GM19023 (cell line): ENCODE measurements around the gene TMEM38B.

ENCODE experiments used
- ATAC-seq: cut with Tn5 transposase; IDR thresholded peaks from one replicate; pipeline ENCODE4 v1.9.1; 2021; ENCODE audit warnings: mild to moderate bottlenecking, moderate library complexity; ENCODE audit not compliant: unreplicated experiment

TMEM38B gene, protein sequence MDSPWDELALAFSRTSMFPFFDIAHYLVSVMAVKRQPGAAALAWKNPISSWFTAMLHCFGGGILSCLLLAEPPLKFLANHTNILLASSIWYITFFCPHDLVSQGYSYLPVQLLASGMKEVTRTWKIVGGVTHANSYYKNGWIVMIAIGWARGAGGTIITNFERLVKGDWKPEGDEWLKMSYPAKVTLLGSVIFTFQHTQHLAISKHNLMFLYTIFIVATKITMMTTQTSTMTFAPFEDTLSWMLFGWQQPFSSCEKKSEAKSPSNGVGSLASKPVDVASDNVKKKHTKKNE

GRCh38 chr9:105694190-105694847, at the start of gene TMEM38B:
TSS of gene TMEM38B (plus strand) at chr9:105694541. CDS start at chr9:105694661, 120 bp downstream.
- peak; percentile 79 for ATAC-seq

GRCh38 chr9:105646879-105647594, 47.3 kb upstream of the TMEM38B start:
- ATAC-seq, result no peak

GRCh38 chr9:105647595-105648349, 46.6 kb upstream of the TMEM38B start:
- ATAC-seq, result no peak

DNA sequence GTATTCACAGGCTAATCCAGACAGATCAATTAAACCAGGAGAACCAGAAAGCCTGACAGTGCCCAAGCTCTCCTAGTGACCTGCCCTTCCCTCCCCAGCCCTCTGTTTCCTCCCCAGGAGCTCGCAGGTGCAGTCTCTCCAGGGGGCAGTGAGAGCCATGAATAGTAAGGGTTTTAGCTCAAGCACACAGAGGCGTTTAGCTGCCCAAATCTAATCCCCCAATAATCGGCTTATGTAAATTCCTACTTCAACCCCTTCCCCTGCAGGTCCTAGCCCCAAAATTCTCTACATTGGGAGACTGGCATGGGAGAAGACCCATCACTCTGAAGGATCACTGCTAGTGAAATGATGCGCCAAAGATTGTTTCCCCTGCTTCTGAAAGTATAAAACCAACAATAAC, 42.5 kb upstream of the TMEM38B start:
- ATAC-seq, result no peak

DNA sequence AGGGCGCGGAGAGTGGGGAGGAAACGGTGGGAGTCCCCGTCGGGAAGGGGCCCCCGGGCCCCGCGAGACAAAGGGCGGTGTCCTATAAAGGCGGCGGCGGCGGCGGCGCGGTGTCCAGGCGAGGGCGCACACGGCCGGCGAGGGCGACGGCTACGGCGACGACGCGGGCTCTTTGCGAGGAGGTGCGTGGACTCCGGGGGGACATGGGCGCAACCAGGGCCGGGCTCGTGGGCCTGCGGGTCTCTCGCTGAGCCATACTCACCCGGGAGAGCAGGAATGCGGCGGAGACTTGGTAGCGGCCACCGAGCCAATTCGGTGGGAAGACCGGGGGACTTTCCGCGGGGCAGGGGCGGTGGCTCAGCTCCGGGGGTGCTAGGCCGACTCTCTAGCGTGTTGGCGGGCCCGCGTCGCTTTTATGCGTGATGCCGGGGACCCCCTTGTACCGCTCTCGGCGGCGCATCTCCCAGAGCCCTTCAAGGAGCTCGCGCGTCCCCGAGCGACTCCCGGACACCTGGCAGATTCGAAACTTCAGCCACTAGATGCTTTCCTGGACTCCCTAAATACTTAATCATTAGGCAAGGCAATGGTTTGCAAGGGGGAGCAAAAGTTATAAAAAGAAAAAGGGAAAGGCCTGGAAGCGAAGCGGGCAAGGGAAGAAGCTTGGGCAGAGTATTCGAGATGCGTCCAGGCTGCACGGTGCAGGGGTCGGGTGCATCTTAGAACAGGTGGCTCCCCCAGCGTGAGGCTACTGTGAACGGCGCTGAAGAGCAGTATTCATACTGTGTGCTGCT, 38.0 kb upstream of the TMEM38B start:
- peak; percentile 81 for ATAC-seq

- ATAC-seq, result no peak
Measured at GRCh38 chr9:105658351-105658750, 36.0 kb upstream of the TMEM38B start.

DNA sequence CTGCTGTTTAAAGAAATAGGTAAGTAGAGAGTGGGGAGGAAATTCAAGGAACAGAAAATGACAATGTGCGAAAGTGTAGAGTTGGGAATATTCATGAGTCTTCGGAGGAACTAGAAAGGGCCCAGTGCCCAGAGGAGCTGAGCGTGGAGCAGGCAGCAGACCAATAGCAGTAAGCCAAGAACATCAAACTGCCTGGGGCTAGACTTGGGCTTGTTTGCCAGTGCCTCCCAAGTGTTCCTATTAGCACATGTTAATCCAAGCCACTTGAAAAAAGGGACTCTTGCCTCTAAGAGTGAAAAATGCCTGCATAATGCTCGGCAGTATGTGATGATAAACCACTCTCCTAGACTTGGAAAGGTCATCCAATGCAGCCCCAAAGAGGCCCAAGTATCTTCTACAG, 33.3 kb upstream of the TMEM38B start:
- ATAC-seq, result no peak

DNA sequence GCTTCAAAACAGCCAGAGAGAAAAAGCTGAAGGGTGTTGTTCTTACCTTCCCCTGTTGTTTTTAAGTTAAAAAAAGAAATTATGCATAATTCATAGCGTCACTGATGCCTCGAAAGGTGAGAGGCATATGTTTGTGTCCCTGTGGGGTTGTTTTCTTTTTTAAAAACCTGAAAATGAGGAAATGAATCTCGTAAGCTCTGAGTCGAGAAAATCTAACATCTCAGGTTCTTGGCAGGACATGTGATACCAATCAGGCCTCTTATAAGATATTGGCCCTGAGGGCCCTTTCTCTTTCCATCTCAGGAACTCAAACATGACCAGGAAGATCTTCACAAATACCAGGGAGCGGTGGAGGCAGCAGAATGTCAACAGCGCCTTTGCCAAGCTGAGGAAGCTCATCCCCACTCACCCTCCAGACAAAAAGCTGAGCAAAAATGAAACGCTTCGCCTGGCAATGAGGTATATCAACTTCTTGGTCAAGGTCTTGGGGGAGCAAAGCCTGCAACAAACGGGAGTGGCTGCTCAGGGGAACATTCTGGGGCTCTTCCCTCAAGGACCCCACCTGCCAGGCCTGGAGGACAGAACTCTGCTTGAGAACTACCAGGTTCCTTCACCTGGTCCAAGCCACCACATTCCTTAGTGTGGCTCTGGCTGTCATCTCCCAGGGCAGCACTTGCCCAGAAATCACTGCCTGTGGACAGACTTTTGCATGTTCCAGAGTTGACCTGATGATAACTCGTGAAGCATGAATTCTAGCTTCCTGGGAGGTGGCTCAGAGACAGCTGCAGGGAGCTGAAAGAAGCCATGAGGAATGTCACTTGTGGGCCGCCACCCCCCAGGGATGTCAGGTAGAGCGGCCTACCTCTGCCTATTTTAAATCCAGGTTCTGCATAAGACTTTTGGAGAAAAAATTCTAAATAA, 31.9 kb upstream of the TMEM38B start, which contains the start of gene TAL2:
TAL2 (plus strand) TSS at position 274 of the 921 bp plus-strand sequence; CDS start at position 314, 40 bp downstream.
- peak; percentile 76 for ATAC-seq

DNA sequence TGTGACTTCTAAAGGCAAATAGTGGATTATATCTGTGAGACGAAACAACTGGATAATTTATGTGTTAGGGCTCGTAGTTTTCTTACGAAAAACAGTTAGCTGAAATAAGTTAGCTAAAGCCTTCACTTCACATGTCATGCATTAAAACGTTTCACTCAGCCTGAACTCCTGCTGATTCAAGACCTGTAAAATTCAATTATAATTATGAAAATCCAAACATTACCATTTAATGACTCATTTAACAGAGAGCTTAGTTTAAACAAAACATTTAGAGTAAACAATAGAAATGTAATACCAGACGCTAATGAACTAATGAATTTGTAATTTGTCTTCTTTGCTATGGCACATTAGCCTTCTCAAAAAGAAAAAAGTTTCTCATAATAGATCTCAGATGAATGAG, 30.4 kb upstream of the TMEM38B start:
- ATAC-seq, result no peak

DNA sequence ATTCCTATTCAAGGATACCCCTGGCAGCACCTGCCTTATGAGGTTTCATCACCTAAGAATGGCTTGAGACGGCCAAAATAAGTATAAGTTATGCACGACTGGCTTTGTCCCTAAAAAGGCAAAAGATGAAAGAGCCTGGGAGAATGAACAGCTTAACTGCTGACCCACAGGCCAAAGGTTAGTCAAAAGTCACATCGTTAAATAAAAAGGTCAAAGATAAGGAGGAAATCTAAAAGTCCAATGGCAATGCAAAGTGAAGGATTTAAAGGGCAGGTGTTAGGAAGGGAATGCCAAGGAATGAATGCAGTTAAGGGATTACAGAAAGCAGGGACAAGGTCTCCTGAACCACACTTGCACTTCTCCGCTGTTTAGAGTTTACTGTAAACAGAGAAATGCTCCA, 26.5 kb upstream of the TMEM38B start:
- ATAC-seq, result no peak

DNA sequence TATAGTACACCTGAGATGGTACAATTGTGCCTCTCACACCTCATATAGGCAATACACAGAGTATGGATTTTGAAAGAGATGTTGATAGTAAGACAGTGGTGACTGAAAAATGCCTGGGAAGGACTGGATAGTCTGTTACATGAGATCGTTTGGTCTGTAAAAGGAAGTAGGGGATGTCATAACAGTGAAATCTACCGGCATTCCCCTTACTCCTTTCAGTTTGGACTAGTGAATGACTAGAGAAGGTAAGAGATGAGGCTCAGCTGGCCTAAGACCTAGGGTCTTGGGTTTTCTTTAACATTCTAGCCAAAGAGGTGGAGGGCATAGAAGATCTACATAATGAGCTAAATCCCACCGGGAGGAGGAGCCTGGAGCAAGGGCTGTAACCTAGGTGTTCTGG, 24.0 kb upstream of the TMEM38B start:
- no peak for ATAC-seq

GRCh38 chr9:105670775-105671174, 23.6 kb upstream of the TMEM38B start:
- ATAC-seq, result no peak

- ATAC-seq, result no peak
Measured at GRCh38 chr9:105672711-105673234, 21.6 kb upstream of the TMEM38B start.

DNA sequence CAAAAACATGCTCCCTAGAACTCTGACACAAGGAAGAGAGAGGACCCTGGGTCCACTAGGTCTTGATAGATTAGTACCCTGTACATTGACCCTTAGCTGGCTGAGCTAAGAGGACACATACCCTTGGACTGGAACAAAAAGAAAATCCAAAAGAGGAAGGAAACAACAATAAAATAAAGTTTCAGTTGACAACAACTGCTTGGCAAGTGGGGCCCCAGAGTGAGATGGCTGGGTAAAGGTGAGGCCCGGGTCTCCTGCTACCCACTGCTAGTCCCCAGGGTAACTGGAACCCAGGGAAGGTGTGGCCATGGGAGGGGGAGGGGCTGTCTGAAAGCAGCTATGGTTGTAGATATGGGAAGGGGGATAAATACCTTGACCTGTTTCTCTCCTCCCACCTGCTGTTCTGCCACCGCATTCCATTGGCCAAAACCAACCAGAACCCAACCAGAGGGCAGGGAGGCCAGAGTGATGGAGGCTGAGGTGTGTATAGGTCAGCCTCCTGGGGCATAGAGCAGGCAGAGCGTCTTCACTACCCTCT, 20.4 kb upstream of the TMEM38B start:
- ATAC-seq, result no peak

DNA sequence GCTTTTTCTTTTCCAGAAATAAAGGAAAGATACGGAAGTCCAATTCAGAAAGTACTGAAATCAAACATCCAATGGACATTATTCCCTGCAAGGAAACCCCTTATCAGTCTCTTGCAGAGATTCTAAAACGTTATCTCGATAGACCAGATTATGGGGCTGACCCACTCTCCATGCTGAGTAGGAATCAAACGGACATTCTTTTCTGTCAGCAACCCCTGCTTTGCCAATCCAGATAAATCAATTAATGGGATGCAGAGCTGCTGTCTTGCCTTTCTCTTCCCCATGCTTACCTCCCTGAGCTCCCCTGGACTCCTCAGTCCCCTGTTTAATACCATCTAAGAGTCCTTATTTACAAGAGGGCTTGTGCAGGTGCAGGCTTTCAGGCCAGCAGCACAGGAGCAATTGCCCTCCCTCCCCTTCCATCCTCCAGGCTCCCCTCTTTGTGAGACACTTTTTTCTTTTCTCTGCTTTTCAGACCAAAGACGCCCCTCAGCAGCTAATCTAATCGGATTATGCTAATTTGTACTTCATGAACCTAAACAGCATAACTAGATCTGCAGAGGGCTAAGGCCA, 17.9 kb upstream of the TMEM38B start:
- ATAC-seq, result no peak

DNA sequence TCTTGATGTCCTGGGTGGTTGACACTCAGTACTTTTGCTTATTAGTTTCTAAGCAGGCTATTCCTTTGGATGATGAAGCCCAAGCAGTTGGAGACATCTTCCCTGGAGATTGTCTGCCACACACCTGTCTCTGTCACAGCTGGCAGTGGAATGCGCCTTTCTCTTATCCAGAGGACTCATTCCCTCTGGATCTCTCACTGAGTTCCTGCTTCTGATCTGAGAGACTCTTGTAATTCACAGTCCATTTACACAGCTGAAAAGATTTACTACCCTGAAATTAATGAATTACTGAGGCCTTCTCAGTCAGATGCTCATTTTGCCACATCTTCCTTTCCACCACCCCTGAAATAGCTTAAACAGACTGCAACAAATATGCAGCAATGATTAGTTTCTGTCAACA, 16.2 kb upstream of the TMEM38B start:
- ATAC-seq, result no peak

- ATAC-seq, result no peak
Measured at GRCh38 chr9:105678781-105679180, 15.6 kb upstream of the TMEM38B start.

- no peak for ATAC-seq
Measured at GRCh38 chr9:105679257-105680022, 14.9 kb upstream of the TMEM38B start.
